CD4-positive, alpha-beta memory T cell (primary cell): ENCODE measurements around the gene GRID2. TPM values are rescaled to one million over a fixed set of nuclear protein-coding genes. Genes with fewer than 3 reads are reported as not detected.
A peak's percentile ranks its signal among the peaks of the same experiment; 100 is the strongest.

Experiments
- CTCF ChIA-PET: fragments of 350-600 bp; sonication (Branson Sonifier 250); formaldehyde crosslinking; loops from one replicate; lab custom pipeline; 2021; ENCODE audit warnings: inconsistent platforms; ENCODE audit not compliant: partially characterized antibody; lab: Charles Lee
- POLR2A ChIA-PET: fragments of 350-600 bp; sonication (Branson Sonifier 250); formaldehyde crosslinking; loops from one replicate; lab custom pipeline; 2021; ENCODE audit not compliant: partially characterized antibody; lab: Charles Lee
- DNase-seq, 5 donors: peaks; one replicate each; pipeline versions ENCODE4 v3.0.0 to v3.0.0-alpha.2; 2020 to 2022; ENCODE audit warnings: mixed read lengths in 1 of 5
- H3K27ac ChIP-seq: one replicate; pipeline ENCODE4 v1.7.0; 2013; ENCODE audit warnings: low read depth, low read length
- H3K27me3 ChIP-seq: 2 replicates; pipeline ENCODE4 v1.7.0; 2013; ENCODE audit warnings: mild to moderate bottlenecking, low read length, moderate library complexity; ENCODE audit not compliant: insufficient read depth
- H3K36me3 ChIP-seq: 2 replicates; pipeline ENCODE4 v1.7.0; 2013; ENCODE audit warnings: mild to moderate bottlenecking, low read length, moderate library complexity; ENCODE audit not compliant: insufficient read depth
- H3K4me1 ChIP-seq: 2 replicates; pipeline ENCODE4 v1.7.0; 2013; ENCODE audit warnings: mild to moderate bottlenecking, low read length, moderate library complexity; ENCODE audit not compliant: insufficient read depth
- H3K4me3 ChIP-seq, 2 donors: one replicate each; pipeline ENCODE4 v1.7.0; 2013; ENCODE audit warnings: low read length in 2 of 2, mild to moderate bottlenecking in 1 of 2
- H3K9me3 ChIP-seq, 2 donors: one replicate each; pipeline ENCODE4 v1.7.0; 2013; ENCODE audit warnings: low read length in 2 of 2, control low read depth in 1 of 2; ENCODE audit not compliant: control insufficient read depth in 1 of 2
- H3K27ac Mint-ChIP-seq, 7 donors: one replicate each; pipeline ENCODE4 v1.8.0; 2020 to 2021; ENCODE audit warnings: mixed read lengths in 7 of 7, mild to moderate bottlenecking in 6 of 7, inconsistent platforms in 3 of 7, moderate library complexity in 3 of 7
- H3K27me3 Mint-ChIP-seq, 2 donors: one replicate each; pipeline ENCODE4 v1.8.0; 2020 to 2021; ENCODE audit warnings: mixed read lengths in 2 of 2
- H3K36me3 Mint-ChIP-seq, 2 donors: one replicate each; pipeline ENCODE4 v1.8.0; 2020 to 2021; ENCODE audit warnings: mixed read lengths in 2 of 2, inconsistent platforms in 1 of 2, mild to moderate bottlenecking in 1 of 2
- H3K4me1 Mint-ChIP-seq, 4 donors: one replicate each; pipeline ENCODE4 v1.8.0; 2020 to 2021; ENCODE audit warnings: mixed read lengths in 4 of 4, mild to moderate bottlenecking in 1 of 4
- H3K4me3 Mint-ChIP-seq, 8 donors: one replicate each; pipeline ENCODE4 v1.8.0; 2020 to 2021; ENCODE audit warnings: mixed read lengths in 8 of 8, mild to moderate bottlenecking in 7 of 8, moderate library complexity in 6 of 8, inconsistent platforms in 3 of 8
- H3K9me3 Mint-ChIP-seq, 8 donors: one replicate each; pipeline ENCODE4 v1.8.0; 2020 to 2021; ENCODE audit warnings: mixed read lengths in 8 of 8, mild to moderate bottlenecking in 5 of 8, inconsistent platforms in 3 of 8, moderate library complexity in 1 of 8
- intact Hi-C: fragments of 100-400 bp; cut with micrococcal nuclease; formaldehyde crosslinking; loops from one replicate; pipeline ENCODE4 v1.15.1; 2023
- polyA plus RNA-seq, 2 donors: library from polyadenylated mRNA; unstranded; fragments of 300-500 nt; fragmentation: Illumina TruSeq; gene quantifications; one replicate each; pipeline ENCODE4 v1.2.3, GENCODE V29; 2021
- total RNA-seq, 2 experiments: library from RNA; stranded (reverse); gene quantifications; one replicate each; pipeline ENCODE4 v1.2.3, GENCODE V29; 2021

The GRID2 gene
- total and polyA plus RNA-seq, 4 experiments from 2014 or later = not detected

- Mint-ChIP-seq H3K27me3 (peaks cover 0 to 2% of the 10 kb centered on the region in 2 donors), H3K9me3 (no peaks in the 10 kb centered on the region), H3K4me3 (no peak overlapping the region), H3K36me3 (no peaks in the 10 kb centered on the region), H3K27ac (no peak overlapping the region), H3K4me1 (no peaks in the 10 kb centered on the region)
- CTCF ChIA-PET = no interaction called here
- no peaks in the 10 kb centered on the region for H3K4me1 ChIP-seq
- POLR2A ChIA-PET = no interaction called here
- no peaks in the 10 kb centered on the region for H3K27me3 ChIP-seq
- no peak overlapping the region for H3K4me3 ChIP-seq
- no peak overlapping the region for H3K27ac ChIP-seq
- no peaks in the 10 kb centered on the region for H3K36me3 ChIP-seq
- intact Hi-C loops = no loop called here
- no peak for DNase-seq
- H3K9me3 ChIP-seq = no peaks in the 10 kb centered on the region
These were observed 1447.6 kb downstream of the GRID2 start for GRCh38 chr4:93751411-93751810.

- H3K36me3 ChIP-seq = no peaks in the 10 kb centered on the region
- H3K27me3 Mint-ChIP-seq = peaks cover 0 to 2% of the 10 kb centered on the region in 2 donors
- peaks cover 0 to 2% (median 0%) of the 10 kb centered on the region in 8 donors for H3K9me3 Mint-ChIP-seq
- no peaks in the 10 kb centered on the region for H3K4me1 ChIP-seq
- H3K9me3 ChIP-seq = no peaks in the 10 kb centered on the region
- intact Hi-C loops = no loop called here
- no peaks in the 10 kb centered on the region for H3K36me3 Mint-ChIP-seq
- H3K27ac Mint-ChIP-seq = no peak overlapping the region
- no peak for DNase-seq
- POLR2A ChIA-PET = no interaction called here
- H3K27me3 ChIP-seq = no peaks in the 10 kb centered on the region
- H3K4me3 ChIP-seq = no peak overlapping the region
- no peak overlapping the region for H3K27ac ChIP-seq
- H3K4me1 Mint-ChIP-seq = no peaks in the 10 kb centered on the region
- CTCF ChIA-PET = no interaction called here
- H3K4me3 Mint-ChIP-seq = no peak overlapping the region
These were observed 1452.3 kb downstream of the GRID2 start for GRCh38 chr4:93756101-93756500.

- no peak overlapping the region for H3K27ac ChIP-seq
- no peaks in the 10 kb centered on the region for H3K27me3 ChIP-seq
- no peak for DNase-seq
- Mint-ChIP-seq H3K36me3 (no peaks in the 10 kb centered on the region), H3K27me3 (no peaks in the 10 kb centered on the region), H3K4me1 (no peaks in the 10 kb centered on the region), H3K4me3 (no peak overlapping the region), H3K27ac (no peak overlapping the region), H3K9me3 (peaks cover 0 to 2% (median 0%) of the 10 kb centered on the region in 8 donors)
- no peaks in the 10 kb centered on the region for H3K4me1 ChIP-seq
- H3K36me3 ChIP-seq = no peaks in the 10 kb centered on the region
- POLR2A ChIA-PET = no interaction called here
- intact Hi-C loops = no loop called here
- H3K9me3 ChIP-seq = no peaks in the 10 kb centered on the region
- H3K4me3 ChIP-seq = no peak overlapping the region
- CTCF ChIA-PET = interaction anchor here (0.8 kb wide), 1 partner anchor 13 kb away, joined by 3 read pairs; no protein-coding TSS in a partner anchor
These were observed 1455.7 kb downstream of the GRID2 start for GRCh38 chr4:93759506-93759905.

GRCh38 chr4:93760284-93760683, 1456.5 kb downstream of the GRID2 start:
- H3K9me3 Mint-ChIP-seq = peaks cover 0 to 2% (median 0%) of the 10 kb centered on the region in 8 donors
- Histone ChIP-seq H3K27me3 (no peaks in the 10 kb centered on the region), H3K9me3 (no peaks in the 10 kb centered on the region), H3K4me1 (no peaks in the 10 kb centered on the region), H3K4me3 (no peak overlapping the region), H3K27ac (no peak overlapping the region), H3K36me3 (no peaks in the 10 kb centered on the region)
- H3K4me3 Mint-ChIP-seq = no peak overlapping the region
- ChIA-PET POLR2A (no interaction called here), CTCF (no interaction called here)
- no peaks in the 10 kb centered on the region for H3K36me3 Mint-ChIP-seq
- no peaks in the 10 kb centered on the region for H3K27me3 Mint-ChIP-seq
- no peak overlapping the region for H3K27ac Mint-ChIP-seq
- DNase-seq = no peak
- H3K4me1 Mint-ChIP-seq = no peaks in the 10 kb centered on the region
- intact Hi-C loops = no loop called here

GRCh38 chr4:93761286-93761685, 1457.5 kb downstream of the GRID2 start:
- Mint-ChIP-seq H3K9me3 (peaks cover 0 to 2% (median 0%) of the 10 kb centered on the region in 8 donors), H3K36me3 (no peaks in the 10 kb centered on the region), H3K27ac (no peak overlapping the region), H3K4me3 (no peak overlapping the region), H3K27me3 (no peaks in the 10 kb centered on the region), H3K4me1 (no peaks in the 10 kb centered on the region)
- no peaks in the 10 kb centered on the region for H3K9me3 ChIP-seq
- H3K4me3 ChIP-seq = no peak overlapping the region
- H3K27me3 ChIP-seq = no peaks in the 10 kb centered on the region
- H3K4me1 ChIP-seq = no peaks in the 10 kb centered on the region
- no peak overlapping the region for H3K27ac ChIP-seq
- ChIA-PET POLR2A (no interaction called here), CTCF (no interaction called here)
- DNase-seq = no peak
- intact Hi-C loops = no loop called here
- H3K36me3 ChIP-seq = no peaks in the 10 kb centered on the region

- no peaks in the 10 kb centered on the region for H3K36me3 Mint-ChIP-seq
- Histone ChIP-seq H3K4me1 (no peaks in the 10 kb centered on the region), H3K27me3 (no peaks in the 10 kb centered on the region), H3K27ac (no peak overlapping the region), H3K9me3 (no peaks in the 10 kb centered on the region), H3K4me3 (no peak overlapping the region), H3K36me3 (no peaks in the 10 kb centered on the region)
- H3K27me3 Mint-ChIP-seq = no peaks in the 10 kb centered on the region
- no peak overlapping the region for H3K4me3 Mint-ChIP-seq
- H3K27ac Mint-ChIP-seq = no peak overlapping the region
- no peaks in the 10 kb centered on the region for H3K9me3 Mint-ChIP-seq
- peak in 1 of 5 donors; percentile 3 for DNase-seq
- ChIA-PET POLR2A (no interaction called here), CTCF (no interaction called here)
- H3K4me1 Mint-ChIP-seq = no peaks in the 10 kb centered on the region
- intact Hi-C loops = no loop called here
These were observed 1461.0 kb downstream of the GRID2 start for GRCh38 chr4:93764639-93765246.

- intact Hi-C loops = no loop called here
- H3K27ac Mint-ChIP-seq = no peak overlapping the region
- CTCF ChIA-PET = no interaction called here
- no peaks in the 10 kb centered on the region for H3K4me1 Mint-ChIP-seq
- no peak overlapping the region for H3K4me3 Mint-ChIP-seq
- POLR2A ChIA-PET = no interaction called here
- no peaks in the 10 kb centered on the region for H3K27me3 Mint-ChIP-seq
- H3K27me3 ChIP-seq = no peaks in the 10 kb centered on the region
- no peaks in the 10 kb centered on the region for H3K4me1 ChIP-seq
- no peaks in the 10 kb centered on the region for H3K9me3 ChIP-seq
- DNase-seq = no peak
- no peak overlapping the region for H3K27ac ChIP-seq
- no peaks in the 10 kb centered on the region for H3K36me3 ChIP-seq
- H3K4me3 ChIP-seq = no peak overlapping the region
- H3K36me3 Mint-ChIP-seq = no peaks in the 10 kb centered on the region
- no peaks in the 10 kb centered on the region for H3K9me3 Mint-ChIP-seq
These were observed 1464.2 kb downstream of the GRID2 start for GRCh38 chr4:93767917-93768316.
